Inflammatory macrophage treated with lipopolysaccharide for 1 hour (primary cell): Measurements from ENCODE around the gene CENPE.
A peak's percentile ranks its signal among the peaks of the same experiment; 100 is the strongest.
"Not testable (repeated sequence)": the region's sequence is repeated elsewhere in the genome, so short reads cannot be mapped to it uniquely, and the experiment has no call there.

Experiments used
- DNase-seq, 2 donors: peaks; one replicate each; pipeline ENCODE4 v3.0.0-alpha.2; 2020 to 2022

The CENPE gene

GRCh38 chr4:103198111-103198765, at the start of gene CENPE:
CENPE (minus strand) TSS chr4:103198343; CDS start chr4:103198319, 24 bp downstream.
- peak; percentile 73 to 91 for DNase-seq

- DNase-seq = no peak
Measured at GRCh38 chr4:103244251-103244650, 46.1 kb upstream of the CENPE start.

- not testable (repeated sequence) for DNase-seq
Measured at GRCh38 chr4:103230938-103231337, 32.8 kb upstream of the CENPE start.

- not testable (repeated sequence) for DNase-seq
Measured at GRCh38 chr4:103223556-103223955, 25.4 kb upstream of the CENPE start.

DNA sequence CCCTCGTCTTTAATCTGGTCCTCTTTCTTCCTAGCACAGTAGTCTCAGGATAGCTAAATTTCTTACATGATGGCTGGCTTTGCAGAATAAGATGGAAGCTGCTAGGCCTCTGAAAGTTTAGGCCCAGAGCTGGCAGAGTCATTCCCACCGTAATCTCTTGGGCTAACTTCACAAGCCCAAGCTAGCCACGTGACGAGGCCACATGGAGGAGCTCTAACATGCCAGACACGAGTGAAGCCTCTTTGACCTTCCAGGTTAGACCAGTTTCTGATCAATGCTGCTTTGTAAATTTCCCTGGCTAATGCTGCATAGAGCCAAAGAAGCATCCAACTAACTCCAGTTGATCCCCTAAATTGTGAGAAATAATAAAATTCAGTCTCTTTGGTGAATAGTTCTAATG, 9.5 kb upstream of the CENPE start:
- DNase-seq = no peak

GRCh38 chr4:103204111-103204510, 6.0 kb upstream of the CENPE start:
- DNase-seq = no peak

DNA sequence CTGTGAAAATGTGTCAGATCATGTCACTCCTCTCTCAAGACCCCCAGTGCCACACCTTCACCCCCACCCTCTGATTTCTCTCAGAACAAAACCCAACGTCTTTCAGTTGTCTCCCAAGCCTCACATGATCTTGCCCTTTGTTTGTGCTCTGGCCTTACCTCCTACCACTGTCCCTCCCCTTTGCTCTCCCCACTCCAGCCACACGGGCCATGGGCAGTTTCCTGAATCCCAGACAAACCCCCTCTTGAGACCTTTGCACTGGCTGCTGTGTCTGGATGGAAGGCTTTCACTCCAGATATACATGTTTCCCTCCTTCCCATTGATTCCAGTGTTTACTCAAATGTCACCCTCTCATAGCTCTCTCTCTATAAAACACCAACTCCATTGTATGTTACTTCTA, 3.6 kb upstream of the CENPE start:
- DNase-seq = no peak

DNA sequence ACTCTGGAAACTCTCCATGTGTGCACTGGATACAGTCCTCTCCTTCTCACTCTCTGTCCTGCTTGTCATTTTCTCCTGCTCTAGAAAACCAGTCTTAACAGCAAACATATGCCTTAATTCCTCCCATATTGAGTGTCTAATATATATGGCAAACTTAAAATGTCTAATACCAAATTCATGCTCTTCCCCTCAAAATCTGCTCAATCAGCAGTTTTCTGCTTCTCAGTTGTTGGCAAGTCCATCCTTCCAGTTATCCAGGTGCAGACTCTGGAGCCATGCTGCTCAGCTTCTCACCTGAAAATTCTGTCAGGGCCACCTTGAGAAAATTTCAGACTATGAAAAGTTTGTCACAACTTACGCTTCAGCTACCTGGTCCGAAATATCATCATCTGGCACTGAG, 3.1 kb upstream of the CENPE start:
- DNase-seq = no peak

- DNase-seq = no peak
Measured at GRCh38 chr4:103199009-103199408, 866 bp upstream of the CENPE start.

DNA sequence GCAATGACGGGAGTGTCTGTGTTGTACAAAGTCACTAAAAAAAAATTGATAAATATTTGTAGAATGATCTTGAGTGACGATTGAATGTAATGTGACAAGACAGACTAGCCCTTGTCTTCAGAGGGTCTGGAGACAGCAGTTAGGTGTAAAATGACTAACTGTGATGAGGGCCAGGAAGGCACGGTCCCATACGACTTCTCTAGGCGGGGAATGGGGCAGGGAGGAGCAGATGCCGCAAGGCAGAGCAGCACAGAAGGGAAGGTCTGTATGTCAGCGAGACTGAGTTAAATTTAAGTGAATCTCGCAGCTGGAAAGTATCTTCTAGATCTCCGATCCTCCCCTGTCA, 405 bp downstream of the CENPE start:
- DNase-seq = peak in 1 of 2 donors; percentile 13

DNA sequence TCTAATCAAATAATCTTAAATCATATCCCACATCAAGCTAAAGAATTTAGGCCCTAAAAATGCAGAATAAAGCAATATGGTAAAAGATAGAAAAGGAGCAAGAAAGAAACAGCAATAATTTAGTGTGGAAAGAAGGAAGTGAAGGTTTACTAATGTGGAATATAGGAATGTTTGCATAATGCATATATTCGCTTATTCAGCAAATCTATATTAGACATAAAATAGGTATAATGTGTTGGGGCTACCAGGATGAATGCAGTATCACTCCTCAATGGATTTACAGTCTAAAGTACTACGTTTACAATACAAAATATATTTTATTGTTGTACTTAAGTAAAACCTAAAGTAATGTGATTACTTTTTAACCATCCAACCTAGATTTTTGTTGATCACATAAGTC, 4.7 kb downstream of the CENPE start:
- DNase-seq = no peak

DNA sequence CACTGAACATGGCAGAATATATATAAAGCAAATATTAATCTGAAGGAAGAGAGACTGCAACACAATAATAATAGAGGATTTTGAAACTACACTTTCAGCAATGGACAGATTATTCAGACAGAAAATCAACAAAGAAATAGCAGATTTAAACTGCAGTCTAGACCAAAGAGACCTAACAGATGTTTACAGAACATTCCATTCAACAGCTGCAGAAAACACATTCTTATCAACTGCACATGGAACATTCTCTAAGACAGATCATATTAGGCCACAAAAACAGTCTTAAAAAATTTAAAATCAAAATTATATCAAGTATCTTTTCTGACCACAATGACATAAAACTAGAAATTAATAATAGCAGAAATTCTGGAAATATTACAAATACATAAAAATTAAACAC, 27.1 kb downstream of the CENPE start:
- no peak for DNase-seq

- not testable (repeated sequence) for DNase-seq
Measured at GRCh38 chr4:103169750-103170149, 28.4 kb downstream of the CENPE start.

DNA sequence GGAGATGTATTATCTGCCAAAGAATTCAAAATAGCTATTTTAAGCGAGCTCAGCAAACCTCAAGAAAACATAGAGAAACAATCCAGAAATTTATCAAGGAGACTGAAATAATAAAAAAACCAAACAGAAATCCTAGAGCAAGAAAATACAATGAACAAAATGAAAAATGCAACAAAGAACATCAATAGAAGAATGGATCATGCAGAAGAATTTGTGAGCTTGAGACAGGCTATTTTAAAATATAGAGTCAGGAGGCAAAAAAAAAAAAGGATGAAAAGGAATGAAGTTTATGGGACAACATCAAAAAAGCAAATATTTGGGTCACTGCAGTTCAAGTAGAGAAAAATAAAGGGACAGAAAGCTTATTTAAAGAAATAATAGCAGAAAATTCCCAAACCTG, 29.1 kb downstream of the CENPE start:
- no peak for DNase-seq

DNA sequence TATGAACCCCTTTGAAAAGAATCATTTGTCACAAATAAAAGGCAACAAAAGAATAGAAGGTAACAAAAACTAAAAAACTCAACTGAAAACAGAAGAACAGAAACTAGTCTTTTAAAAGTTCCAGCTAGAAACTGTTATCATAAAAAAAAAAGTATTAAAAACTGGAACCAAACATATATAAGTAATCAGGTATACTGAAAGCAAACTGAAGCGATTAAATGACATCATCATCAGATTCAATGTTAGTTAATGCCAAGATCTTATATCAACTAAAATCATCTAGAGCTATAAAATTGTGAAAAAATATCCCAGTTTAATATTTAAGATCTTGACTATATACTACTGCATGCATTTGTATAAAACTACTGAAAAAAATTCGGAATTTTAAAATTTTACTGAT, 36.0 kb downstream of the CENPE start:
- DNase-seq = no peak

GRCh38 chr4:103158760-103159159, 39.4 kb downstream of the CENPE start:
- DNase-seq = no peak

DNA sequence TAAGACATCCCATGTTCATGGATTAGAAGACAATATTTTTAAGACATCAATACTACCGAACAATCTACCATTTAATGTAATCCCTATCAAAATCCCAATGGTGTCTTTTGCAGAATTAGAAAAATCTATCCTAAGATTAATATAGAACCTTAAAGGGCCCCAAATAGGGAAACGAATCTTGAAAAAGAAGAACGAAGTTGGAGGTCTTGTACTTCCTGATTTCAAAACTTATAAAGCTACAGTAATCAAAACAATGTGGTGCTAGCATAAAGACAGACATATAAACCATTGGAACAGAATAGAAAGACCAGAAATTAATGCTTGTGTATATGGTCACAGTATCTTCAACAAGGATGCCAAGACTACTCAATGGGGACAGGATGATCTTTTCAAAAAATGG, 42.0 kb downstream of the CENPE start:
- DNase-seq = peak; percentile 17 to 42

GRCh38 chr4:103152381-103152780, 45.8 kb downstream of the CENPE start:
- DNase-seq = no peak

DNA sequence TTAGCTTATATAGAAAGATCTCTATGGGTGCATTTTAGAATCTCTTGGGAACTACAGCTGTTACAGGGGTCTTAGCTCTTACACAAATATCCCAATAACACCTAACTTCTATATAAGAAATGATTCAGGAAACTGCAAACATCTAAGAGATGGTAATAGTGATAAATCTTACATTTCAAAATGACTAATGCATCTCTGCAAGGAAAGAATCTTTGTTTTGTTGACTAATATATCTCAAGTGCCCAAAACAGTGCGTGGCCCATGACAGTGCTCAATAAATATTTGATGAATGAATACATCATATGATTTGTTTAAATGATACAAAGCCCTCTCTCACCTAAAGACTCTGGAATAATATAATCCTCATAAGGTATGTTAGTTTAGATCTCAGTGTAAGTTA, 47.5 kb downstream of the CENPE start:
- no peak for DNase-seq

- no peak for DNase-seq
Measured at GRCh38 chr4:103144926-103145325, 53.2 kb downstream of the CENPE start.

DNA sequence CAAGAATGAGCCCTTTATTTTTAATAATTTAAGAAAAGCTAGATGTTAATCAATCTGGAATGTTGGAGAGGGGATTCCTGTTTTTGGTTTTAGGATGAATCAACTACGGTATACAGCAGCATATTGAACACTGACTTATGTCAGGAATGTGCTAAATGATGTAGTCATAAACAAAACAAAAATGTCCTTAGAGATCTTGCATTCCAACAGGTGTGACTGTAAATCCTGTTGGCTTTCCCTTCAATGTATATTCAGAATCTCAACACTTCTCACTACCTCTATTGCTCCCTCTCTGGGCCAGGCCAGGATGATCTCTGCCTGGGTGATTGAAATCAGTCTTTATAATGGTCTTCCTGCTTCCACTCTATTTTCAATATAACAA, 60.7 kb downstream of the CENPE start:
- no peak for DNase-seq

DNA sequence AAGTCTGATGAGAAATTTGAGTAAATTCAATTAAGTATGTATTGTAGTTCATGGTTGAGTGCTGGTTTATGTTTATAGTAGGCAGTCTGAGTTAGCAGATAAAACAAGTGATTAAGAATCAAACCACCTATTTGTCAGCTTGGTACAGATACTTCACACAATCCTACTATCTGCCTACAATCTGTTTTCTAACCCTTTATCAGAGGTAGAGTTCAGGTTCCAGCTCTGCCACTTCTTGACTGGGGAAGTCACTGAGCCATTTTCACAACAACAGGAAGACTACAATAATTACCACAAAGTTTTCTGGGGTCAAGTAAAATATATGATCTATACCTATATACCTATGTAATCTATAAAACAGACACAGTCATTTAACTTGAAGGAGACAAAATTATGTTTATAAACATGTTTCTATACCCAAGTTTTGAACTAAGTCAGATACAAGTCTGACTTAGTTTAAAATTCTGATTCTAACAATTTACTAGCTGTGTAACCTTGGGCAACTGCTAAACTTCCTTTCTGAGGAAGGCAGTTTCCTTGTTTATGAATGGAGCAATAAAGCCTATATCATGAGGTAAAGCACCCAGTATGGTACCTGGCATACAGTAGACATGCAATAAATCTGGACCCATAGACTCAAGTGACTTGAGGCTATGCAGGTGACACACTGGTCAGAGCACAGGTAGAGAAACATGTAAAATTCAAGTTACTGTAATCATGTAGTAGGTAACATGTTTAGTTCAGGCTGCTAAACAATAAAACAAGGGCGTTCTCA, 61.3 kb downstream of the CENPE start:
- DNase-seq = peak in 1 of 2 donors; percentile 11

GRCh38 chr4:103129174-103129573, 69.0 kb downstream of the CENPE start:
- no peak for DNase-seq

DNA sequence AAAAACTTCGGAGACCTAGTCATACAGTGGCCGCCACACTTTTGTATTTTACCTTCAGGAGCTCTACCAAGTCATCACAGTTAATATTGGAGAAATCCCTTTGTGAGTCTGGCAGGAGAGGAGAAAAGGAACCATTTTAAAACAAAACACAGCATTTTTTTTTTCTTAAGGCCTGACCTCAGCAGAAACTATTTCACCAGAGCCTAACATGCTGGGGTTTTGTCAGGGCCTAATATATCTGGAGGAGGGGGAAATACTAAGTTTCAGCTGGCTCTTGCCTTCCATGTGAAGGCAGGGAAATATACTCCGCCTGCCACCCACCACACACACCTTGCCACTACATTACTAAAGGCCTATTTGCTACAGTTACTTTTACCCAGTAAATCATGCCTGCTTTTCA, 72.0 kb downstream of the CENPE start:
- peak in 1 of 2 donors; percentile 47 for DNase-seq

- DNase-seq = no peak
Measured at GRCh38 chr4:103123114-103123513, 75.0 kb downstream of the CENPE start.
